Lower leg skin (tissue), 3 donors: ENCODE data around the gene NABP2.

ENCODE experiments used
- CTCF ChIP-seq, 3 donors: fragments of 450-650 bp; IDR thresholded peaks; one replicate each; pipeline ENCODE4 v1.5.1; 2016; ENCODE audit warnings: antibody characterized with exemption in 3 of 3, mild to moderate bottlenecking in 3 of 3, moderate library complexity in 2 of 3
- POLR2A ChIP-seq, 2 donors: fragments of 450-650 bp; IDR thresholded peaks; one replicate each; pipeline ENCODE4 v1.6.1; 2016 to 2017; ENCODE audit warnings: antibody characterized with exemption in 2 of 2, mild to moderate bottlenecking in 1 of 2, moderate library complexity in 1 of 2

DNA sequence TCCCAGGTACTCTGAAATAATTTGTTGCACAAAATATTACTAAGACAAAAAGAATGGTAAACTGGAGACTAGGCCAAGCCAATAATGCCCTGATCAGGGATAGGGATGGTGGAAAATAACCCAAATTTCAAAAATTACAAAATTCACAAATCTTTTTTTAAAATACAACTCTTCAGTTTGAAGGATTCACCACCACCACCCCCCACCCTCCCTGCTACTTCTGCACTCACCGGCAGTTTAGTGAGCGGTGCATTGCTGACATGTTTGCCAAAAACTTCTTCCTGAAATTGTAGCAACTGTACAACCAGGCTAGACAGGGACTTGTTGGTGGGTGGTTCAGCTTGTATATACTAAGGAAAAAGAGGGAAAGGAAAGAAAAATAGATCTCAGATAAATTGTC is 37.2 kb upstream of the NABP2 start:
- no peak for TF ChIP-seq POLR2A (IDR thresholded peaks at IDR 0.05)
- no peak for TF ChIP-seq CTCF (IDR thresholded peaks at IDR 0.05)
